DMS153 treated with DMSO at 0.1 percent for 48 hours (cell line): Measurements from ENCODE around the gene PDIA4.
"Not testable (repeated sequence)": the region's sequence is repeated elsewhere in the genome, so short reads cannot be mapped to it uniquely, and the experiment has no call there.

Experiments
- DNase-seq: peaks from one replicate; lab custom pipeline; 2025; ENCODE audit not compliant: unreplicated experiment; lab: John Stamatoyannopoulos, UW

Gene PDIA4

GRCh38 chr7:149003560-149004305 lies 24.6 kb downstream of the PDIA4 start:
- DNase-seq: no peak

DNA sequence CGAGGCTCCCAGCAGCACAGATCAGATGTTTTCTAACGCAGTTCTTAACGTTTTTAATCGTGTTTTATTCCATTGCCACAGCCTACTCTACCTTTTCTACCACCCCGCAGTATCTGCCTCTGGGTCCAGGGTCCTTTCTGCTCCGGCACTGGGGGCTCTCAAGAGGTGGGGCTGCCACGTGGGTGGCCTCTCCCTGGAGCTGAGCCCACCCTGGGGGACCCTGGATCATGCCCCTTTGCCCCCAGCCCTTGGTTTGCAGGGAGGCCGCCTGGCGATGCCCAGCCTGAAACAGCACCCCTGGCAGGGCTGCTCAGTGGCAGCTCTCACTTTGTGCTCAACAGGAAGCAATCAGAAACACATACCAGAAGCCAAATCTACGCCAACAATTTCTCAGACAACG lies 25.3 kb downstream of the PDIA4 start:
- DNase-seq: no peak

DNA sequence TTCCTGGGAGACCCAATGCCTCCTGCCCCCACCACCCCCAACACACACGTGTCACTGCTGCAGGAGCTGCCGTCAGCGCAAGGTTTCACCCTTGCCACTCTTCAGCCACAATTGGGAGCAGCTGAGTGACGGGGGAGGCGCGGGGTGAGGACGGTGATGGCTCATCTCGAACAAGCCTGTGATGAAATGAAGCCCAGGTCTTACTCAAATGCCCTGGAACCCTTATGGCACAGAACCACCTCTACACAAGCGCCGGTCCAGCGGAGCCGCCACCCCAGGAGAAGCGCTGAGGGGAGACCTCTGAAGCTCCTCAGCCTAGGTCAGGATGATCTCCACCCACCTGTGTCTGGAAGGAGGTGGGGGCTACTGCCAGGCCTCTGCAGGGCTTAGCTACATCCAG lies 25.7 kb downstream of the PDIA4 start:
- DNase-seq: no peak

DNA sequence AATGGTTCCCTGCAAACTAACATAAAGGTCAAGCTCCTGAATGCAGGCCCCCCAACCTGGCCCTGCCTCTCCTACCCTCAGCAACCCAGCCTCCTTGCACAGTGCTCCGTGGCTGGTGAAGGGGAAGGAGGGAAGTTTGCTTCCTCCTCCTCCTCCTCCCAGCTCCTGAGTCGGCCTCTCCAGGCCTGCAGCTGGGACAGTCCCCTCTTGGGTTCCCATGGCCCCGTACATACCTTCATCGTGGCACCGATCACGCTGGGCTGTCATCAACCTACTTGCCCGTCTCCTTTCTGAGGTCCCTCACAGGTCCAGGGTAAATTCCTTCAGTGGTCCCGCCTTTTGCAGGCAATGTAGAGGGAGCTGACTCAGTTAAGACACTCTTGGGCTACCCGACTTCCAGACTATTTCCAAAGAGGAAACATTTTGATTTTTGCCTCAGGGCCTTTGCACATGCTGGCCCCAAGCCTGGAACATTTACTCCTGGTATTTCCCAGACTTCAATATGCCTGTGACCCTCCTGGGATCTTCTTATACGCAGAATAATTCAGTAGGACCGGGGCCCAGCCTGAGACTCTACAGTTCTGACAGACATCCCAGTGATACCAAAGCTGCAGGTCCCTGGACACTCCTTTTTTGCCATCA lies 26.8 kb downstream of the PDIA4 start:
- DNase-seq: no peak

DNA sequence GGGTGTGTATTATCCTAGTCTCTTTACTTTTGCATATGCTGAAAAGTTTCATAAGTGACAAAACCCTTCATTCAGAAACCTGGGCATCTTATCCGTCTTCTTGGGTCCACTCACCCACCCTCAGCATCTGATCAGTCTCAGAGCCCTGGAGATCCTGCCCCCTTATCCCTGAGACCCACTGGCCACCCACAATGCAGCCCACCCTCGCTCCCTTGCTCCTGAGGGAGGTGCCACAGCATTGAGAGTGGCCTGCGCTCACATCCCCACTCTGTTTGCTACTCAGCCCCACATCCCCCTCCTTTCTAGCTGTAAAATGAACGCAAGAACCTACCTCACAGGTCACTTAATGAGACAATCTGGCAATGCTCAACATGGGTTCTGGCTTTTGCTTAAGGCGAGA lies 27.3 kb downstream of the PDIA4 start:
- no peak for DNase-seq

- DNase-seq: no peak
Measured at GRCh38 chr7:148999192-148999591, 29.1 kb downstream of the PDIA4 start.

GRCh38 chr7:148997497-148997896 lies 30.8 kb downstream of the PDIA4 start:
- DNase-seq: no peak

DNA sequence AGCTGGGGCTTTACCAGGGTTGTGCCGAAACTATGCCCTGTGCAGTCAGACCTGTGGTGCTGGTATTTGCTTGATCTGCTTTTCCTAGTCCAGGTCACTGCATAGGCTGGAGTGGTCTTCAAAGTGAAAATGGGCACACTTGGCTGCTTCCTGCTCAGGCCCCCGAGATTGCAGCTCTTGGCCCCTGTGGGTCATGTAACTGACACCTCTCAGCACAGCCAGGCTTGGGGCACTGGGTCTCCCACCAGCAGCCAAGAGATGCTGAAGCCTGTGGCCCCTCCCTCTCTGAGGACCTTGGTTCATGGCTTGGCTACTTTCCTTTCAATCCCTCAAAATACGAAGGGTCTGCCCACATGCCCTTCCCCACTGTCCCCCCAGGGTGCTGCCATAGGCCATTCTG lies 33.7 kb downstream of the PDIA4 start:
- DNase-seq: no peak

GRCh38 chr7:148993193-148993592 lies 35.1 kb downstream of the PDIA4 start:
- DNase-seq: no peak

DNA sequence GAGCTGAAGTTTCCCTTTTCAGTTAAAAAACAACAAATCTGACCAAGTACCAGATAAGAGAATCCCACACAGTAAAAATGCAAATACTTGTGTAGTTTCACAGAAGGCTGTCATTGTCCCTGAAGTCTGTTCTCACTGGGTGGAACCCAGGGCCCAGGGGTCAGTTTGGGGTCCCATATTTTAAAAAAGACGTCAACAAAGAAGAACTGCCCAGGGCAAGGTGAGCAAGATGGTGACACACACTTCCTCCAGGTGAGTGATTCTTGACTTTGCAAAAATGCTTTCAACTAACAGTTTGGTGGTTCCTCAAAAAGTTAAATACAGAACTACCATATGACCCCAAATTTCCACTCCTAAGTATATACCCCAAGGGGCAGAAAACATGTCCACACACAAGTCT lies 36.8 kb downstream of the PDIA4 start:
- no peak for DNase-seq

GRCh38 chr7:148987751-148988512 lies 40.4 kb downstream of the PDIA4 start:
- DNase-seq: peak; percentile 3

DNA sequence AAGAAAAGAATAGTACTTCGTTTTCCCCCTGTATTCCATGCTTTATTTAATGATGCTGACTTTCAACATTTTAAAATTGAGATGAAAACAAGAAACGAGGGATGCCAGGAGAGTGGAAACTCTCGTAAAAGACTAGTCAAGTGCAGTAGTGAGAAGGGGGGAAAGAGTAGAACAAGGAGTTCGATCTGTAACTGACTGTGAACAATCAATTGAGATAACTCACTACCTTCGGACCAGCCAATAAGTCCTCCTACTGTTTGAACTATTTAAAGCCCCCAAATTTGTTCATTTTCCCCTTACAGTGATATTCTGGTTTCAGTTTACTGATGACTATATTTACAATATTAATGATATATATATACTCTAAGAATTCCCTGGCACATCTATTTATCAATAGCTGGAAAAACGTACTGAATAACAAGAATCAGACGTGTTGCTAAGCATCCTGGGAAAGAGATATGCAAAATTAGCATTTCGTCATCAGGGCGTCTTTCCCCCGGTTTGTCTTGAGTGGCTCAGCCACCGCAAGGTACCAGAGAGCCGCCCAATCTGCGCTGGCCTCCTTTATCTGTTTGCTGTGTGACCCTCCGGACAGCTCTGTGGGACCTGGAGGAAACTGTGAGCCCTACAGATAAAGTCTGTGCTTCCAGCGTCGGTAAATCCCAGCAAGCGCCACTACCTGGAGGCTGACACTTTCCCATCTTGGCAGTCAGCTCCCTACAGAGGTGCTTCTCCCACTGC lies 41.1 kb downstream of the PDIA4 start:
- peak; percentile 83 for DNase-seq

DNA sequence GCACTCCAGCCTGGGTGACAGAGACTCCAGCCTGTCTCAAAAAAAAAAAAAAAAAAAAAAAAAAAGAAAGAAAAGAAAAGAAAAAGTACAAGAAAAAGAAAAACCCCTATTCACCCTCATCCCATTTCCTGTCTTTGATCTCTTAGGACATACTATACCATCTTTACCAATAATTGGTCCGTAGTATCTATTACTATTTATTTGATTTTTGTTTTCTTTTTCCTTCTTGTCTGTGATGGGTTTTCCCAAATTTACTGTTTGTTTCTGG lies 41.6 kb downstream of the PDIA4 start:
- DNase-seq: no peak

- peak; percentile 58 for DNase-seq
Measured at GRCh38 chr7:148983200-148984146, 44.8 kb downstream of the PDIA4 start.

GRCh38 chr7:148982654-148983199 lies 45.6 kb downstream of the PDIA4 start:
- DNase-seq: no peak

GRCh38 chr7:148979827-148980226 lies 48.5 kb downstream of the PDIA4 start:
- DNase-seq: no peak

DNA sequence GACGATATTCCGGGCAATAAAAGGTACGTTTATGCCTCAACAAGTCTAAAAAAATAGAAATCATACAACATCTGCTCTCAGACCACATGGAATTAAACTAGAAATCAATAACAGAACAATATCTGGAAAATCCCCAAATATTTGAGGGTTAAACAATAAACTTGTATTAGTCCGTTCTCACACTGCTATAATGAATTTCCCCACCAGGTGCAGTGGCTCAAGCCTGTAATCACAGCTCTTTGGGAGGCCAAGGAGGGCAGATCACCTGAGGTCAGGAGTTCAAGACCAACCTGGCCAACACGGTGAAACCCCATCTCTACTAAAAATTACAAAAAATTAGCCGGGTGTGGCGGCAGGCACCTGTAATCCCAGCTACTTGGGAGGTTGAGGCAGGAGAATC lies 49.2 kb downstream of the PDIA4 start:
- not testable (repeated sequence) for DNase-seq

- no peak for DNase-seq
Measured at GRCh38 chr7:148978091-148978490, 50.2 kb downstream of the PDIA4 start.

GRCh38 chr7:148975896-148976295 lies 52.4 kb downstream of the PDIA4 start:
- no peak for DNase-seq

DNA sequence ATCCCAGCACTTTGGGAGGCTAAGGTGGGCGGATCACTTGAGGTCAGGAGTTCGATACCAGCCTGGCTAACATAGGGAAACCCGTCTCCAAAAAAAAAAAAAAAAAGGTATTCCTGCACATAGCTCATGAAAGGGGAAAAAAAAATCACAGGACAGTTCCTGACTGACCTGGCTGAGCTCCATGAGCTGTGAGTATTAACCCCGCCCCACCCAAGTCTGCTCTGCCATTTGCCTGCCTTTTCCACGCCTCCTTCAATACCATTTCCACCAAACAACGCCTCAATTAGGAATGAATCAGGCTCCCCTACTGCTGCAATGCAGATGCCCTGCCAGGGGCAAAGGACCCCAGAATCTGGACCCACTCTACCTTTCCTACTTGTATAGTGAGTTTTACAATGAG lies 55.0 kb downstream of the PDIA4 start:
- no peak for DNase-seq
